CD4-positive, alpha-beta T cell (primary cell): ENCODE measurements around the gene DTX3. TPM values are rescaled to one million over a fixed set of nuclear protein-coding genes. Genes with fewer than 3 reads are reported as not detected.
A peak's percentile ranks its signal among the peaks of the same experiment; 100 is the strongest.

Experiments used
- ATAC-seq: fragments of 200-7000 bp; cut with Tn5 transposase; one replicate; pipeline ENCODE4 v1.10.0; 2022; ENCODE audit warnings: mild to moderate bottlenecking; ENCODE audit not compliant: poor library complexity
- CTCF ChIA-PET: fragments of 350-600 bp; sonication (Branson Sonifier 250); formaldehyde crosslinking; loops from one replicate; lab custom pipeline; 2021; ENCODE audit warnings: antibody characterized with exemption, inconsistent platforms; lab: Charles Lee
- POLR2A ChIA-PET: fragments of 350-600 bp; sonication (Branson Sonifier 250); formaldehyde crosslinking; loops from one replicate; lab custom pipeline; 2021; ENCODE audit warnings: antibody characterized with exemption, inconsistent platforms; lab: Charles Lee
- DNase-seq, 14 experiments: peaks; one replicate each; pipeline ENCODE4 v3.0.0-alpha.2; 2013 to 2020; ENCODE audit warnings: mixed read lengths in 2 of 14
- H3K27ac ChIP-seq, 2 donors: one replicate each; pipeline versions ENCODE4 v1.5.1 to v1.7.0; 2013; ENCODE audit warnings: low read length in 2 of 2, low read depth in 1 of 2, mild to moderate bottlenecking in 1 of 2
- H3K27me3 ChIP-seq, 2 experiments: 1 replicate in 1 of 2; 2 replicates in 1 of 2; pipeline versions ENCODE4 v1.6.1 to v1.7.0; 2013; ENCODE audit warnings: low read length in 2 of 2, control low read depth in 1 of 2, mild to moderate bottlenecking in 1 of 2, moderate library complexity in 1 of 2; ENCODE audit not compliant: insufficient read depth in 2 of 2, control insufficient read depth in 1 of 2
- H3K36me3 ChIP-seq: one replicate; pipeline ENCODE4 v1.6.1; 2013; ENCODE audit warnings: low read length, control low read depth; ENCODE audit not compliant: insufficient read depth
- H3K4me1 ChIP-seq: one replicate; pipeline ENCODE4 v1.6.1; 2013; ENCODE audit warnings: low read length, control low read depth; ENCODE audit not compliant: insufficient read depth
- H3K4me3 ChIP-seq: one replicate; pipeline ENCODE4 v1.5.1; 2013; ENCODE audit warnings: mild to moderate bottlenecking, low read length, moderate library complexity
- H3K9me3 ChIP-seq, 2 experiments: 1 replicate in 1 of 2; 2 replicates in 1 of 2; pipeline versions ENCODE4 v1.6.1 to v1.7.0; 2013; ENCODE audit warnings: low read length in 2 of 2, mild to moderate bottlenecking in 2 of 2, control low read depth in 1 of 2, moderate library complexity in 1 of 2; ENCODE audit not compliant: control insufficient read depth in 1 of 2, insufficient read depth in 1 of 2
- H3K27ac Mint-ChIP-seq: one replicate; pipeline ENCODE4 v1.8.0; 2020; ENCODE audit warnings: mixed read lengths
- H3K27me3 Mint-ChIP-seq: one replicate; pipeline ENCODE4 v1.8.0; 2021; ENCODE audit warnings: mixed read lengths
- H3K36me3 Mint-ChIP-seq: one replicate; pipeline ENCODE4 v1.8.0; 2021; ENCODE audit warnings: low read depth, mixed read lengths
- H3K4me1 Mint-ChIP-seq: one replicate; pipeline ENCODE4 v1.8.0; 2021; ENCODE audit warnings: low read depth, mixed read lengths
- H3K4me3 Mint-ChIP-seq: one replicate; pipeline ENCODE4 v1.8.0; 2020; ENCODE audit warnings: mild to moderate bottlenecking, mixed read lengths
- H3K9me3 Mint-ChIP-seq: one replicate; pipeline ENCODE4 v1.8.0; 2020; ENCODE audit warnings: mixed read lengths
- CTCF ChIP-seq: fragments of 200-600 bp; IDR thresholded peaks from one replicate; pipeline ENCODE4 v1.8.0; 2022; ENCODE audit warnings: antibody characterized with exemption, mild to moderate bottlenecking
- intact Hi-C, 2 experiments: fragments of 100-400 bp; cut with DNase I in 1 of 2; cut with micrococcal nuclease in 1 of 2; formaldehyde crosslinking; loops; one replicate each; pipeline versions ENCODE4 v1.15.1 to v1.9.0; 2023 to 2025; cut with DNase I, micrococcal nuclease
- total RNA-seq, 174 experiments: library from RNA in 2 of 174; stranded (reverse) in 2 of 174; gene quantifications; one replicate each; pipeline ENCODE4 v1.2.3 and lab custom pipeline; 2021 to 2026

Gene DTX3
- total RNA-seq, 2 experiments from 2014 or later = 28.6 to 29.4 TPM

DNA sequence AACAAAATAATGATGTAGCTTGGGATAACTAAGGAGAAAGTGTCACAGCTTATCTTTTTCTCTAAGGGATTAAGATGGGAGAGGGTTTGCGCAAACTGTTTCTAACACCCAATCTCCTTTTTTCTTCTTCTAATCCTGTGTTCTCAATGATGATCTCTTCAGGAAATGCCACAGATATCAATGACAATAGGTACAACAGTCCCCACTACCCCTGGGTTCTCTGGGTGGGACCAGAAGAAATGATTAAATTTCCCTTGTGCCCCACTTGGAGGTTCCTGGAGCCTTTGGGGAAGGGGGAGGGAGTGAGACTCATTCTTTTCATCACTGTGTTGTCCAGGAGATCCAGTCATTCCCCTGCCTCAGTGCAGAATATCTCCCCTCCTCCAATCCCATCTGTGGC, 22.2 kb upstream of the DTX3 start:
- Histone ChIP-seq H3K4me1 (peaks cover 8% of the 10 kb centered on the region), H3K27ac (no peak overlapping the region), H3K9me3 (no peaks in the 10 kb centered on the region), H3K27me3 (peaks cover 0 to 10% of the 10 kb centered on the region in 2 experiments), H3K4me3 (no peak overlapping the region), H3K36me3 (no peaks in the 10 kb centered on the region)
- no peak for ATAC-seq
- TF ChIP-seq CTCF = no peak
- intact Hi-C loops = loop anchor here (2.0 to 5.0 kb wide), 4 partner anchors 50 to 325 kb away; partner anchors contain the start of gene B4GALNT1 (in 1 of the 2)
- CTCF ChIA-PET = interaction anchor here (1.3 to 3.2 kb wide), 12 partner anchors 10 to 123 kb away, joined by 3 to 36 read pairs (median 12); partner anchors contain the start of genes B4GALNT1, DTX3 and GLI1
- peaks cover 15% of the 10 kb centered on the region for H3K27me3 Mint-ChIP-seq
- no peaks in the 10 kb centered on the region for H3K9me3 Mint-ChIP-seq
- POLR2A ChIA-PET = interaction anchor here (0.7 kb wide), 1 partner anchor 23 kb away, joined by 4 read pairs; no protein-coding TSS in a partner anchor
- H3K36me3 Mint-ChIP-seq = no peaks in the 10 kb centered on the region
- no peak overlapping the region for H3K27ac Mint-ChIP-seq
- H3K4me1 Mint-ChIP-seq = no peaks in the 10 kb centered on the region
- H3K4me3 Mint-ChIP-seq = no peak overlapping the region
- DNase-seq = no peak

GRCh38 chr12:57583008-57583831, 21.4 kb upstream of the DTX3 start:
- TF ChIP-seq CTCF = peak; percentile 96
- POLR2A ChIA-PET = interaction anchor here (0.6 to 1.9 kb wide), 4 partner anchors 10 to 50 kb away, joined by 3 to 7 read pairs (median 4); partner anchors contain the start of gene B4GALNT1
- H3K36me3 ChIP-seq = no peaks in the 10 kb centered on the region
- Mint-ChIP-seq H3K4me3 (no peak overlapping the region), H3K9me3 (no peaks in the 10 kb centered on the region), H3K36me3 (no peaks in the 10 kb centered on the region), H3K4me1 (no peaks in the 10 kb centered on the region), H3K27ac (no peak overlapping the region), H3K27me3 (peaks cover 15% of the 10 kb centered on the region)
- no peak overlapping the region for H3K27ac ChIP-seq
- DNase-seq = peak; percentile 33 to 89 (median 56)
- peaks cover 8% of the 10 kb centered on the region for H3K4me1 ChIP-seq
- intact Hi-C loops = loop anchor here (1.0 to 5.0 kb wide), 8 partner anchors 38 to 324 kb away; partner anchors contain the start of genes B4GALNT1 (in 2 of the 2) and GLI1 (in 1 of the 2)
- no peaks in the 10 kb centered on the region for H3K9me3 ChIP-seq
- peaks cover 0 to 10% of the 10 kb centered on the region in 2 experiments for H3K27me3 ChIP-seq
- peak; percentile 100 for ATAC-seq
- no peak overlapping the region for H3K4me3 ChIP-seq
- CTCF ChIA-PET = interaction anchor here (0.6 to 3.2 kb wide), 32 partner anchors 8 to 1705 kb away, joined by 3 to 36 read pairs (median 4); partner anchors contain the start of genes ARHGAP9, B4GALNT1, CDK4 and DDIT3

- no peak for TF ChIP-seq CTCF
- H3K36me3 ChIP-seq = no peaks in the 10 kb centered on the region
- H3K27me3 Mint-ChIP-seq = peaks cover 15% of the 10 kb centered on the region
- CTCF ChIA-PET = interaction anchor here (0.8 to 3.2 kb wide), 15 partner anchors 9 to 172 kb away, joined by 3 to 36 read pairs (median 12); partner anchors contain the start of genes ARHGAP9, B4GALNT1, CDK4 and DTX3
- no peak overlapping the region for H3K27ac Mint-ChIP-seq
- DNase-seq (no peak), ATAC-seq (no peak)
- H3K4me1 ChIP-seq = peaks cover 8% of the 10 kb centered on the region
- H3K27ac ChIP-seq = no peak overlapping the region
- H3K4me3 ChIP-seq = no peak overlapping the region
- intact Hi-C loops = loop anchor here in 1 of 2 experiments (5.0 kb wide), 1 partner anchor 323 kb away; no protein-coding TSS in a partner anchor
- H3K4me1 Mint-ChIP-seq = no peaks in the 10 kb centered on the region
- POLR2A ChIA-PET = interaction anchor here (1.9 kb wide), 1 partner anchor 37 kb away, joined by 7 read pairs; no protein-coding TSS in a partner anchor
- no peaks in the 10 kb centered on the region for H3K9me3 ChIP-seq
- peaks cover 0 to 10% of the 10 kb centered on the region in 2 experiments for H3K27me3 ChIP-seq
- no peaks in the 10 kb centered on the region for H3K9me3 Mint-ChIP-seq
- no peaks in the 10 kb centered on the region for H3K36me3 Mint-ChIP-seq
- no peak overlapping the region for H3K4me3 Mint-ChIP-seq
Measured at GRCh38 chr12:57584050-57584449, 20.6 kb upstream of the DTX3 start.
